Neuronal stem cell (in vitro differentiated cells): ENCODE results near the gene EFCAB14.

Experiments used
- DNase-seq: peaks from one replicate; pipeline ENCODE4 v3.0.0-alpha.2; 2013; ENCODE audit warnings: low spot score
- H2AFZ ChIP-seq: one replicate; pipeline ENCODE4 v1.6.1; 2013; ENCODE audit warnings: mild to moderate bottlenecking, low read length, inconsistent platforms
- H2AK5ac ChIP-seq: 2 replicates; pipeline ENCODE4 v1.6.1; 2013; ENCODE audit warnings: low read depth, mild to moderate bottlenecking, inconsistent platforms, low read length, moderate library complexity, mixed read lengths
- H2BK120ac ChIP-seq: 2 replicates; pipeline ENCODE4 v1.6.1; 2013; ENCODE audit warnings: low read depth, mild to moderate bottlenecking, inconsistent platforms, low read length, moderate library complexity, mixed read lengths
- H2BK12ac ChIP-seq: one replicate; pipeline ENCODE4 v1.6.1; 2013; ENCODE audit warnings: low read length, inconsistent platforms
- H2BK15ac ChIP-seq: 2 replicates; pipeline ENCODE4 v1.6.1; 2013; ENCODE audit warnings: mild to moderate bottlenecking, low read length, inconsistent platforms, mixed read lengths
- H2BK5ac ChIP-seq: one replicate; pipeline ENCODE4 v1.6.1; 2013; ENCODE audit warnings: inconsistent platforms, mild to moderate bottlenecking, low read length, moderate library complexity
- H3K14ac ChIP-seq: one replicate; pipeline ENCODE4 v1.6.1; 2013; ENCODE audit warnings: low read length, inconsistent platforms
- H3K18ac ChIP-seq: 2 replicates; pipeline ENCODE4 v1.6.1; 2013; ENCODE audit warnings: low read length, inconsistent platforms
- H3K23ac ChIP-seq: 2 replicates; pipeline ENCODE4 v1.6.1; 2013; ENCODE audit warnings: low read depth, mild to moderate bottlenecking, mixed read lengths, low read length, inconsistent platforms; ENCODE audit not compliant: poor library complexity
- H3K27ac ChIP-seq: replicated peaks from 3 replicates; pipeline ENCODE4 v1.5.1; 2013; ENCODE audit warnings: low read length, inconsistent platforms
- H3K27me3 ChIP-seq, 3 experiments: 2 replicates each; pipeline ENCODE4 v1.6.1; 2013; ENCODE audit warnings: low read length in 3 of 3, mild to moderate bottlenecking in 2 of 3, inconsistent platforms in 1 of 3, low read depth in 1 of 3, mixed read lengths in 1 of 3, moderate library complexity in 1 of 3; ENCODE audit not compliant: control insufficient read depth in 3 of 3, insufficient read depth in 3 of 3
- H3K36me3 ChIP-seq, 2 donors: replicated peaks in 1 of 2; 2 replicates each; pipeline ENCODE4 v1.6.1; 2013; ENCODE audit warnings: low read length in 2 of 2; ENCODE audit not compliant: control insufficient read depth in 2 of 2, insufficient read depth in 2 of 2
- H3K4ac ChIP-seq: 2 replicates; pipeline ENCODE4 v1.6.1; 2013; ENCODE audit warnings: inconsistent platforms, mild to moderate bottlenecking, low read length, moderate library complexity
- H3K4me1 ChIP-seq, 2 donors: 1 replicate in 1 of 2; 2 replicates in 1 of 2; pipeline ENCODE4 v1.6.1; 2013; ENCODE audit warnings: low read length in 2 of 2, low read depth in 1 of 2; ENCODE audit not compliant: control insufficient read depth in 2 of 2, insufficient read depth in 1 of 2
- H3K4me2 ChIP-seq: one replicate; pipeline ENCODE4 v1.6.1; 2013; ENCODE audit warnings: mild to moderate bottlenecking, low read length, inconsistent platforms; ENCODE audit not compliant: insufficient read depth, poor library complexity, severe bottlenecking
- H3K4me3 ChIP-seq, 2 donors: 2 replicates each; pipeline ENCODE4 v1.5.1; 2013; ENCODE audit warnings: low read length in 2 of 2, mild to moderate bottlenecking in 2 of 2, inconsistent platforms in 1 of 2, moderate library complexity in 1 of 2
- H3K79me1 ChIP-seq: one replicate; pipeline ENCODE4 v1.6.1; 2013; ENCODE audit warnings: low read depth, mild to moderate bottlenecking, inconsistent platforms, low read length, moderate library complexity
- H3K9ac ChIP-seq: one replicate; pipeline ENCODE4 v1.6.1; 2013; ENCODE audit warnings: mild to moderate bottlenecking, low read depth, low read length, inconsistent platforms; ENCODE audit not compliant: poor library complexity
- H3K9me3 ChIP-seq, 2 donors: replicated peaks in 1 of 2; 2 replicates each; pipeline versions ENCODE3 to v1.6.1; 2013; ENCODE audit warnings: low read length in 2 of 2, mild to moderate bottlenecking in 2 of 2, inconsistent platforms in 1 of 2, low read depth in 1 of 2, mixed read lengths in 1 of 2, moderate library complexity in 1 of 2; ENCODE audit not compliant: control insufficient read depth in 2 of 2, insufficient read depth in 1 of 2
- H4K8ac ChIP-seq: one replicate; pipeline ENCODE4 v1.6.1; 2013; ENCODE audit warnings: low read depth, mild to moderate bottlenecking, inconsistent platforms, low read length, moderate library complexity
- H4K91ac ChIP-seq: one replicate; pipeline ENCODE4 v1.6.1; 2013; ENCODE audit warnings: low read length, low read depth, mild to moderate bottlenecking, inconsistent platforms; ENCODE audit not compliant: poor library complexity
- WGBS, 2 donors: extraction: QIAGEN DNeasy Blood & Tissue Kit; methylation state at CpG; one replicate each; pipeline ENCODE4 v1.1.7; 2013; ENCODE audit warnings: missing lambda C conversion rate in 2 of 2, mixed read lengths in 1 of 2; ENCODE audit not compliant: insufficient read length in 2 of 2, insufficient replicate concordance in 1 of 2; ENCODE audit errors: extremely low coverage in 2 of 2; 5-methylcytosine and 5-hydroxymethylcytosine counted together

EFCAB14 gene

DNA sequence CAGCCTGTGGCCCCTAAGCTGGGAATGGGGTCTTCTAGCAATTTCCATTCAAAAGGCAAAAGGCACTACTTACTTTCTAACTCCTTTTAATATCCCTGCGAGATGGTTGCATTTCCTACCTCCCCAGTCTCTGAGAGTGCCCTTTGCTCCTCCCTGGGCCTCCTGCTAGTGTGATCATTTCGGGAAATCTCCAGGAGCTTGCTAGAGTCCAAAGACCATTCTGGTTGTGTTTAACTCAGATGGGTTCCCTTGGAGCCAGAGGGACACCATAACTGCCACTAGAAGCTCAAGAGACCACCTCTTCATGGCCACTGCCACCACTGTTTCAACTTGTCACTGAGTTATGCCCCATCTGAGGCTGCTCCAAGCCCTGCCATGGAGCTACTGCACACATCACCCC lies 45.5 kb upstream of the EFCAB14 start:
- Histone ChIP-seq H2BK15ac (no peak overlapping the region), H3K23ac (no peak overlapping the region), H2BK120ac (no peak overlapping the region), H3K36me3 (no peaks in the 10 kb centered on the region), H3K9ac (no peak overlapping the region), H3K79me1 (no peaks in the 10 kb centered on the region), H3K4me3 (no peak overlapping the region), H4K91ac (no peak overlapping the region), H2BK5ac (no peak overlapping the region), H3K27ac (no peak overlapping the region), H3K14ac (no peak overlapping the region), H3K4ac (no peak overlapping the region), H3K27me3 (peaks cover 0 to 5% (median 0%) of the 10 kb centered on the region in 3 experiments), H3K18ac (peak overlapping the region; percentile 32), H3K9me3 (peaks cover 0 to 13% of the 10 kb centered on the region in 2 donors), H2BK12ac (no peak overlapping the region), H4K8ac (no peak overlapping the region), H3K4me2 (no peak overlapping the region), H2AK5ac (no peak overlapping the region), H2AFZ (no peak overlapping the region), H3K4me1 (no peaks in the 10 kb centered on the region)
- WGBS, 2 donors: no CpG with 5 or more reads among the region's 2 CpGs
- no peak for DNase-seq

GRCh38 chr1:46761740-46762139 lies 42.8 kb upstream of the EFCAB14 start:
- H4K91ac ChIP-seq: no peak overlapping the region
- H3K23ac ChIP-seq: no peak overlapping the region

DNA sequence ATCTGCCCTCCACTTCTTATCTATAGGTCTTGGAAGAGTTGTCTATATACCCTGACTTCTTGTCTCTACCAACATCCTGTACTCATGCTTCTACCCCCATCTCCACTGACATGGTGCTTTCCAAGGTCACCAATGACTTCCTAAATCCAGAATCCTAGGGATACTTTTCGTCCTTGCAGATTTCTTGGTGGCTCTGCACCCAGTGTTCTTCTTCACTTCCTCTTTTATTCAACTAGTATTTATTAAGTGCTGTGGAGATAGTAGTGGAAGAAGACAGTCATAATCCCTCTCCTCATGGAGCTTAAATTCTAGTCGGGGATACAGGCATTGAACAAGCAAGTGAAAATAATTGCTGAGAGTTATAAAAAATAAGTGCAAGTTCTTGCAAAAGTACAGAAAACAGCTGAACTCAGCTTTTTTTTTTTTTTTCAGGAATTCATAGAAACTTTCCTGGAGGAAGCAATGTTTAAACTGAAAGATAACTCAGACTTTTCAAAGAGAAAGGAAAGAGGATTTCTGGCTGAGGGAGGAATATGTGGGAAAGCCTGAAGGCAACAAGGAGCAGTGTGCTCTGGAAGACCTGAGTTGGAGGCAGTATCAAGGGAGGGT lies 41.7 kb upstream of the EFCAB14 start:
- no peak overlapping the region for H3K18ac ChIP-seq
- no peak overlapping the region for H3K23ac ChIP-seq
- H3K4me3 ChIP-seq: no peak overlapping the region
- H3K4me2 ChIP-seq: no peak overlapping the region
- peaks cover 7 to 13% of the 10 kb centered on the region in 2 donors for H3K4me1 ChIP-seq
- no peak overlapping the region for H2BK5ac ChIP-seq
- no peak overlapping the region for H2BK15ac ChIP-seq
- peaks cover 0 to 5% (median 0%) of the 10 kb centered on the region in 3 experiments for H3K27me3 ChIP-seq
- H3K9ac ChIP-seq: no peak overlapping the region
- no peak overlapping the region for H2BK12ac ChIP-seq
- no peak overlapping the region for H2AK5ac ChIP-seq
- H3K27ac ChIP-seq: no peak overlapping the region
- no peak for DNase-seq
- no peak overlapping the region for H3K14ac ChIP-seq
- no peak overlapping the region for H3K4ac ChIP-seq
- no peak overlapping the region for H4K91ac ChIP-seq
- H2AFZ ChIP-seq: no peak overlapping the region
- no peaks in the 10 kb centered on the region for H3K36me3 ChIP-seq
- WGBS, 2 donors: no CpG with 5 or more reads among the region's 2 CpGs
- no peak overlapping the region for H4K8ac ChIP-seq
- H2BK120ac ChIP-seq: no peak overlapping the region
- H3K9me3 ChIP-seq: peaks cover 0 to 3% of the 10 kb centered on the region in 2 donors
- no peaks in the 10 kb centered on the region for H3K79me1 ChIP-seq

More at GRCh38 chr1:46761740-46762139, 42.8 kb upstream of the EFCAB14 start:
- no peak for DNase-seq
- Histone ChIP-seq H3K9me3 (peaks cover 0 to 3% of the 10 kb centered on the region in 2 donors), H3K14ac (no peak overlapping the region), H3K4me3 (no peak overlapping the region), H3K79me1 (no peaks in the 10 kb centered on the region), H3K36me3 (no peaks in the 10 kb centered on the region), H2BK120ac (no peak overlapping the region), H3K27me3 (peaks cover 0 to 2% (median 0%) of the 10 kb centered on the region in 3 experiments), H3K4me2 (no peak overlapping the region), H2BK5ac (no peak overlapping the region), H2AK5ac (no peak overlapping the region), H3K27ac (no peak overlapping the region), H3K4me1 (peaks cover 7 to 9% of the 10 kb centered on the region in 2 donors), H2BK15ac (no peak overlapping the region), H2BK12ac (no peak overlapping the region), H4K8ac (no peak overlapping the region), H2AFZ (no peak overlapping the region), H3K18ac (no peak overlapping the region), H3K9ac (no peak overlapping the region), H3K4ac (no peak overlapping the region)

GRCh38 chr1:46757956-46758528 lies 39.1 kb upstream of the EFCAB14 start:
- Histone ChIP-seq H3K27me3 (peaks cover 0 to 5% (median 0%) of the 10 kb centered on the region in 3 experiments), H3K9me3 (no peaks in the 10 kb centered on the region), H3K14ac (no peak overlapping the region), H3K18ac (no peak overlapping the region), H2AFZ (no peak overlapping the region), H4K8ac (no peak overlapping the region), H2AK5ac (no peak overlapping the region), H3K23ac (no peak overlapping the region), H3K4me1 (peaks cover 7 to 18% of the 10 kb centered on the region in 2 donors), H3K27ac (no peak overlapping the region), H3K4me2 (no peak overlapping the region), H4K91ac (no peak overlapping the region), H2BK12ac (no peak overlapping the region), H2BK15ac (no peak overlapping the region), H2BK5ac (no peak overlapping the region), H3K4ac (no peak overlapping the region), H2BK120ac (no peak overlapping the region), H3K4me3 (no peak overlapping the region), H3K36me3 (no peaks in the 10 kb centered on the region), H3K9ac (no peak overlapping the region), H3K79me1 (no peaks in the 10 kb centered on the region)
- DNase-seq: no peak
